Endothelial cell of umbilical vein (primary cell): Measurements from ENCODE around the gene TOM1. TPM values are rescaled to one million over a fixed set of nuclear protein-coding genes. Genes with fewer than 3 reads are reported as not detected.
A peak's percentile ranks its signal among the peaks of the same experiment; 100 is the strongest.
"Not testable (repeated sequence)": the region's sequence is repeated elsewhere in the genome, so short reads cannot be mapped to it uniquely, and the experiment has no call there.

Experiments
- BruUV-seq: library from RNA; stranded (reverse); fragments of 400-500 nt; replicated peaks from 2 replicates; lab custom pipeline; 2021; lab: Mats Ljungman, UMichigan
- CTCF ChIA-PET: fragments of 300-600, 350-600 bp; sonication (Branson Sonifier 250); formaldehyde crosslinking; loops from one replicate; lab custom pipeline; 2021; ENCODE audit warnings: antibody characterized with exemption, inconsistent platforms; lab: Charles Lee
- POLR2A ChIA-PET: fragments of 300-600, 350-600 bp; sonication (Branson Sonifier 250); formaldehyde crosslinking; loops from one replicate; lab custom pipeline; 2021; ENCODE audit warnings: antibody characterized with exemption, inconsistent platforms; lab: Charles Lee
- DNase-seq: peaks from one replicate; pipeline ENCODE4 v3.0.0-alpha.2; 2011; ENCODE audit warnings: low read depth, low spot score
- FAIRE-seq: peaks from 2 replicates; lab custom pipeline; 2011; peaks lifted over from hg19 to GRCh38; lab: Jason Lieb, UNC
- H2AFZ ChIP-seq: 2 replicates; pipeline ENCODE4 v1.6.0; 2012; ENCODE audit warnings: low read depth, low read length, control low read depth, inconsistent platforms
- H3K27ac ChIP-seq: 2 replicates; pipeline ENCODE4 v1.5.1; 2011; ENCODE audit warnings: low read depth, mild to moderate bottlenecking, control low read depth, low read length, moderate library complexity; ENCODE audit not compliant: insufficient read depth
- H3K27me3 ChIP-seq, 2 experiments: 2 replicates each; pipeline versions ENCODE4 v1.6.0 to v1.6.1; 2011; ENCODE audit warnings: low read length in 2 of 2, mixed read lengths in 1 of 2; ENCODE audit not compliant: control insufficient read depth in 2 of 2, insufficient read depth in 2 of 2
- H3K36me3 ChIP-seq, 2 experiments: 2 replicates in 1 of 2; 3 replicates in 1 of 2; pipeline ENCODE4 v1.5.1; 2011; ENCODE audit warnings: low read length in 2 of 2, mild to moderate bottlenecking in 1 of 2, moderate library complexity in 1 of 2; ENCODE audit not compliant: control insufficient read depth in 2 of 2, insufficient read depth in 2 of 2; ENCODE audit errors: extremely low read depth in 1 of 2
- H3K4me1 ChIP-seq: 3 replicates; pipeline ENCODE4 v1.5.1; 2011; ENCODE audit warnings: mild to moderate bottlenecking, low read length; ENCODE audit not compliant: control insufficient read depth, insufficient read depth; ENCODE audit errors: extremely low read depth
- H3K4me2 ChIP-seq: 2 replicates; pipeline ENCODE4 v1.6.1; 2011; ENCODE audit warnings: low read length, control low read depth, mixed read lengths; ENCODE audit not compliant: insufficient read depth
- H3K4me3 ChIP-seq, 3 experiments: fragments of 200-600 bp in 1 of 3; sonication (generic), shearing (Covaris generic) in 1 of 3; replicated peaks in 1 of 3; 2 replicates each; pipeline ENCODE4 v1.5.1; 2011 to 2016; ENCODE audit warnings: control low read depth in 3 of 3, low read length in 3 of 3, mild to moderate bottlenecking in 2 of 3, inconsistent platforms in 1 of 3, low read depth in 1 of 3, moderate library complexity in 1 of 3; ENCODE audit not compliant: insufficient read depth in 1 of 3
- H3K79me2 ChIP-seq: 2 replicates; pipeline ENCODE4 v1.6.0; 2012; ENCODE audit warnings: low read length, inconsistent platforms; ENCODE audit not compliant: control insufficient read depth, insufficient read depth
- H3K9ac ChIP-seq: replicated peaks from 2 replicates; pipeline ENCODE3; 2011; ENCODE audit warnings: low read length, control low read depth; ENCODE audit not compliant: insufficient read depth; ENCODE audit errors: extremely low read depth
- H3K9me1 ChIP-seq: replicated peaks from 3 replicates; pipeline ENCODE4 v1.6.0; 2011; ENCODE audit warnings: mild to moderate bottlenecking, low read length; ENCODE audit not compliant: control insufficient read depth, insufficient read depth; ENCODE audit errors: extremely low read depth
- H3K9me3 ChIP-seq: replicated peaks from 2 replicates; pipeline ENCODE4 v1.5.1; 2012; ENCODE audit warnings: low read length, inconsistent platforms; ENCODE audit not compliant: control insufficient read depth, insufficient read depth
- H4K20me1 ChIP-seq: replicated peaks from 2 replicates; pipeline ENCODE3; 2011; ENCODE audit warnings: mild to moderate bottlenecking, low read length; ENCODE audit not compliant: control insufficient read depth, insufficient read depth; ENCODE audit errors: extremely low read depth
- CTCF ChIP-seq, 2 donors: IDR thresholded peaks; 1 replicate in 1 of 2; 2 replicates in 1 of 2; pipeline ENCODE4 v1.5.1; 2011; ENCODE audit warnings: low read length in 2 of 2, mild to moderate bottlenecking in 2 of 2, moderate library complexity in 2 of 2, control low read depth in 1 of 2, inconsistent platforms in 1 of 2, low read depth in 1 of 2; ENCODE audit not compliant: insufficient read depth in 1 of 2; ENCODE audit errors: extremely low read depth in 1 of 2
- FOS ChIP-seq: IDR thresholded peaks from 2 replicates; pipeline ENCODE4 v1.6.1; 2011; ENCODE audit warnings: mild to moderate bottlenecking, low read length, moderate library complexity, borderline replicate concordance; ENCODE audit not compliant: insufficient read depth
- JUN ChIP-seq: IDR thresholded peaks from 2 replicates; pipeline ENCODE4 v1.6.1; 2011; ENCODE audit warnings: borderline replicate concordance, low read depth; ENCODE audit not compliant: insufficient read length, insufficient read depth
- MYC ChIP-seq: IDR thresholded peaks from one replicate; pipeline ENCODE4 v1.6.1; 2011; ENCODE audit warnings: mild to moderate bottlenecking, low read depth, low read length
- dilution Hi-C: fragments of 300-500 bp; cut with MboI; formaldehyde crosslinking; loops from one replicate; pipeline ENCODE4 v1.15.0; 2019; ENCODE audit warnings: low sequenced_read_pairs; ENCODE audit not compliant: extremely low pct_ligation_motif_present
- intact Hi-C: fragments of 100-400 bp; cut with micrococcal nuclease; formaldehyde crosslinking; loops from one replicate; pipeline ENCODE4 v1.10.0; 2022
- polyA plus RNA-seq, 4 experiments: library from polyadenylated mRNA; depleted of rRNA in 3 of 4; stranded (reverse) in 3 of 4; unstranded in 1 of 4; fragments of >200 nt; gene quantifications; 2 replicates each; pipeline versions ENCODE4 v1.2.1 to v1.2.3, GENCODE V29; 2011 to 2012; ENCODE audit warnings: missing spikeins in 1 of 4
- total RNA-seq: library from RNA; stranded (reverse); gene quantifications from 2 replicates; pipeline ENCODE4 v1.2.3, GENCODE V29; 2021

TOM1 gene
- total and polyA plus RNA-seq, 2 donors (not counting 3 experiments of a cell fraction or from before 2014, with no cell fraction given) = 36.4 to 74.4 TPM

- BruUV-seq, H3K4me2 ChIP-seq, H3K9me3 ChIP-seq, H4K20me1 ChIP-seq, intact Hi-C loops, H3K4me1 ChIP-seq, H3K9me1 ChIP-seq, H3K36me3 ChIP-seq, dilution Hi-C loops, H3K27me3 ChIP-seq, H3K4me3 ChIP-seq, H3K79me2 ChIP-seq: not testable (repeated sequence)
- peak overlapping the region; percentile 30 for H2AFZ ChIP-seq
- DNase-seq = peak; percentile 81
- peak; percentile 84 for FAIRE-seq
- ChIA-PET POLR2A (interaction anchor here (0.6 kb wide), 1 partner anchor 9 kb away, joined by 6 read pairs; no protein-coding TSS in a partner anchor), CTCF (interaction anchor here (1.0 to 2.7 kb wide), 2 partner anchors 13 to 15 kb away, joined by 3 to 10 read pairs; no protein-coding TSS in a partner anchor)
- peak overlapping the region; percentile 51 for H3K9ac ChIP-seq
- peak; percentile 62 for TF ChIP-seq JUN
- peak; percentile 47 for TF ChIP-seq FOS
- peak overlapping the region; percentile 67 for H3K27ac ChIP-seq
These were observed 64.5 kb downstream of the TOM1 start for GRCh38 chr22:35364230-35364629.

- TF ChIP-seq JUN (no peak), CTCF (IDR thresholded peaks at IDR 0.05; ENCODE audit: extremely low read depth in 1 of 2, insufficient read depth in 1 of 2, low read depth in 1 of 2, low read length in 2 of 2) (no peak), MYC (no peak)
- intact Hi-C loops = no loop called here
These were observed 67.7 kb downstream of the TOM1 start for GRCh38 chr22:35367331-35367886.

More at GRCh38 chr22:35367331-35367886, 67.7 kb downstream of the TOM1 start:
- Histone ChIP-seq H3K9ac (no peak overlapping the region), H4K20me1 (no peaks in the 10 kb centered on the region), H3K4me3 (no peak overlapping the region), H3K9me1 (no peaks in the 10 kb centered on the region), H2AFZ (no peak overlapping the region), H3K36me3 (no peaks in the 10 kb centered on the region), H3K27me3 (no peaks in the 10 kb centered on the region), H3K4me1 (peaks cover 10% of the 10 kb centered on the region), H3K27ac (no peak overlapping the region), H3K79me2 (no peaks in the 10 kb centered on the region), H3K9me3 (no peaks in the 10 kb centered on the region), H3K4me2 (no peak overlapping the region)
- dilution Hi-C loops = no loop called here
- FAIRE-seq (no peak), DNase-seq (no peak)
- no TSS peak for BruUV-seq
- ChIA-PET CTCF (interaction anchor here (0.6 kb wide), 1 partner anchor 158 kb away, joined by 3 read pairs; no protein-coding TSS in a partner anchor), POLR2A (no interaction called here)
